Testis (tissue), 2 donors: ENCODE results near the gene FXYD5.

Source experiments
- CTCF ChIP-seq, 3 experiments: fragments of 450-650 bp in 2 of 3; fragments of 200-600 bp in 1 of 3; sonication (generic) in 1 of 3; IDR thresholded peaks; one replicate each; pipeline ENCODE4 v1.5.1; 2016 to 2019; ENCODE audit warnings: antibody characterized with exemption in 3 of 3, mild to moderate bottlenecking in 2 of 3, moderate library complexity in 1 of 3
- POLR2A ChIP-seq: fragments of 450-650 bp; IDR thresholded peaks from one replicate; pipeline ENCODE4 v1.6.1; 2017; ENCODE audit warnings: antibody characterized with exemption, mild to moderate bottlenecking, moderate library complexity

- TF ChIP-seq POLR2A = no peak
- TF ChIP-seq CTCF (IDR thresholded peaks at IDR 0.05) = no peak
Measured at GRCh38 chr19:35107545-35107944, 47.0 kb upstream of the FXYD5 start.
